Stimulated activated CD8-positive, alpha-beta memory T cell treated with anti-CD3 and anti-CD28 coated beads, Interleukin-12 subunit alpha, Interleukin-12 subunit beta, amount 100 ng/mL, for 24 hours (primary cell): ENCODE data around the gene MAGI1.
"Not testable (repeated sequence)": the region's sequence is repeated elsewhere in the genome, so short reads cannot be mapped to it uniquely, and the experiment has no call there.

Source experiments
- DNase-seq: peaks from one replicate; pipeline ENCODE4 v3.0.0-alpha.2; 2020; ENCODE audit errors: extremely low read depth

The MAGI1 gene

GRCh38 chr3:65752636-65753035, 286.1 kb downstream of the MAGI1 start:
- no peak for DNase-seq

GRCh38 chr3:65751123-65751700, 287.5 kb downstream of the MAGI1 start:
- DNase-seq: no peak

GRCh38 chr3:65749066-65749465, 289.7 kb downstream of the MAGI1 start:
- no peak for DNase-seq

DNA sequence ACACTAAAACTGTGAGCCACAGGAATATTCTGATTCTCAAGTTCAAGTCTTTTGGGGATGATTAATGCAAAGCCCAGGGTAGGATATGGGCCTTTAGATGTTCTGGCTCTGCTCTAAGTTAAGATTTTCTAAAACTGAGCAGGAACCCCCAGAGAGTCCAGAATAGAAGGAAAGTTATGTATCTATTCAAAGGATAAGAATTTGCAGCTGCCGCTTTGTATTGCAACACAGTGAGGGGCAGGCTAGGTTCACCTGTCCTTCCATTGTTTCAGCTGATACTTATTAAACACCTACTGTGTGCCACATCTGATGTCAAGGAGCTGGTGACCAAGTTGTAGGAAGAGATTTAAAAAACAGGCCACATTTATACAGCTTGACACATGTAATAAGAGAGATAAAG, 290.4 kb downstream of the MAGI1 start:
- DNase-seq: no peak

DNA sequence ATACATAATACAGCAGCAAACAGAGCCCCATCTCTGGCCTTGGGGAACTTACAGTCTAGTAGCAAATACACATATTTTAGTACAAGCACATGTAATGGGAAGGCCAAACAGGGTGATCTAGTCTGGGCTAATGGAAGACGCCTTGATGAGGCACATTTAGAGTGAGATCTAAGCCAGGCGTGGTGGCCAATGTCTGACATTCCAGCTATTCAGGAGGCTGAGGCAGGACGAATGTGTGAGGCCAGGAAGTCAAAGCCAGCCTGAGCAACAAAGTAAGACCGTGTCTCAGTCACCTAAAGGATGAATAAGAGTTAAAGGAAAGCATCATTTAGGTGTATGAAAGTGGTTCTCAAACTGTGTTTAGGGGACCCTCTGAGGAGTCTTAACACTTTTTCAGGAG, 291.9 kb downstream of the MAGI1 start:
- DNase-seq: no peak

- no peak for DNase-seq
These were observed 293.4 kb downstream of the MAGI1 start for GRCh38 chr3:65745306-65745705.

GRCh38 chr3:65742914-65743313, 295.8 kb downstream of the MAGI1 start:
- DNase-seq: no peak

- no peak for DNase-seq
These were observed 297.2 kb downstream of the MAGI1 start for GRCh38 chr3:65741540-65741939.

DNA sequence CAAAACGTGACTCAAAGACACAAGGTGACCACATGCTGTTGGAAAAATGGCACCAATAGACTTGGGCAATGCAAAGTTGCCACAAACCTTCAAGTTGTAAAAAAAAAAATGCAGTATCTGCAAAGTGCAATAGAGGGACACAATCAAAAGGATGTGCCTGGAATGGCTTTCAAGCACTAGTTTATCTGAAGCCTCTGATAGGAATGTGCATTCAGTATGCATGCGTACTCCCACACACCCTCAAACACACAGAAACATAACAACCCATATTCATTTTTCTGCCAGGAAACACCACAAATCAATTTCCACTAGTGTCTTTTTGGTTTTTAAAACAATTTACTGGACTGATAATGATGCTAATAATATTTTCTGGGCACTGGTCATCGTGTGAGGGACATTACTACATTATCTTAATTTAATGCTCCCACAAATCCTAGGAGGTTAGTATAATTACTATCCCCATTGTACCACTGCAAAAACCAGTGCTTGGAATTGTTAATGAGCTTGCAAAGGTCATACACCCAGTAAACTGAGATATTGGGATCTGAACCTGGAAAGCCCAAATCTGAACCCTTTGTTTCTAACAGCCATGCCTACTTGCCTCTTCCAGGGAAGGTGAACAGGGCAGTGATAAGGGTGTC, 298.7 kb downstream of the MAGI1 start:
- DNase-seq: no peak

DNA sequence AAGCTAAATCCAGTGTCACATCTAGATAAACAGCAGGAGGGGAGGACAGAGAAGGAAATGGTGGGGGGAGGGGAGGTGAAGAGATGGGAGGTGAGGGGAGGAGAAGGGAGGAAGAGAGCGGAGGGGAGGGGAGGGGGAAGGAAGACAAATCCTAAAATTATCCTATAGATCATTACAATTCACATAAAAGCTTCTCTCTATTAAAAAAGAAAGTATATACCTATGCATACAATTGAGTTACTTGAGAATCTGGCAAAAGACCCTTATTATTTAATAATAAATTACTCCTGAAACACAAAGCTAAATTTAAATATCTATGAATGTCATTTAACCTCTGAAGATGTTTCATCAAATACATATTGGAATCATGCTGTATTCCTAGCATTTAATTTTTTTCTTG, 303.9 kb downstream of the MAGI1 start:
- DNase-seq: no peak

DNA sequence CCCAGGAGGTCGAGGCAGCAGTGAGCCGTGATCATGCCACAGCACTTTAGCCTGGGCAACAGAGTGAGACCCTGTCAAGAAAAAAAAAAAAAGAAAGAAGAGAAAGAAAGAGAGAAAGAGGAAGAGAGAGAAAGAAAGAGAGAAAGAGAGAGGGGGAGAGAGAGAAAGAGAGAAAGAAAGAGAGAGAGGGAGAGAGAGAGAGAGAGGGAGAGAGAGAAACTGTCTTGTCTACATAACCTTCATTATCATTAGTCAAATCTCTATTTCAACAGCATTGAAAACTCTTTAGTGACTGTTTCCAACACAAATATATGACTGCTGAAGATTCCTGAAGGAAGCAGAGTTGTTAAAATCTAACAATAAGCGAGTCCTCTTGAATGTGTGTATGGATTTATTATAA, 304.3 kb downstream of the MAGI1 start:
- no peak for DNase-seq

DNA sequence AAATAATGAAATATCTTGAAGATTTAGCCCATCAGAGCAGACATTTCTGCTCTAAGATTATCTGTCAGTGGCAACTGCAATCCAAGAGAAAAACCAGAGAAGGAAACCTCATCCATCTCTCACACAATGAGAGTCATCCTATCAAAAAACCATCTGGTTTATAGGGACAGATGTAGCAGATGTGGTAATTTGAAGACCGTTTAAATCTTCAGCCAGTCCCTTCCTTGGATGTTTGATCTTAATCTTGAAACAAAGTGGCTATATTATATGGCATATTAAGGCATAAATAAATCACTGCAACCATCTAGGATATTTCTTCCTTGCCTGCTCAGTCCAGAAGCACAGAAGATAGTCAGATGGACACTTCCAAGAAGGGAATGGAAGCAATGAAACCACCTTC, 305.3 kb downstream of the MAGI1 start:
- no peak for DNase-seq

DNA sequence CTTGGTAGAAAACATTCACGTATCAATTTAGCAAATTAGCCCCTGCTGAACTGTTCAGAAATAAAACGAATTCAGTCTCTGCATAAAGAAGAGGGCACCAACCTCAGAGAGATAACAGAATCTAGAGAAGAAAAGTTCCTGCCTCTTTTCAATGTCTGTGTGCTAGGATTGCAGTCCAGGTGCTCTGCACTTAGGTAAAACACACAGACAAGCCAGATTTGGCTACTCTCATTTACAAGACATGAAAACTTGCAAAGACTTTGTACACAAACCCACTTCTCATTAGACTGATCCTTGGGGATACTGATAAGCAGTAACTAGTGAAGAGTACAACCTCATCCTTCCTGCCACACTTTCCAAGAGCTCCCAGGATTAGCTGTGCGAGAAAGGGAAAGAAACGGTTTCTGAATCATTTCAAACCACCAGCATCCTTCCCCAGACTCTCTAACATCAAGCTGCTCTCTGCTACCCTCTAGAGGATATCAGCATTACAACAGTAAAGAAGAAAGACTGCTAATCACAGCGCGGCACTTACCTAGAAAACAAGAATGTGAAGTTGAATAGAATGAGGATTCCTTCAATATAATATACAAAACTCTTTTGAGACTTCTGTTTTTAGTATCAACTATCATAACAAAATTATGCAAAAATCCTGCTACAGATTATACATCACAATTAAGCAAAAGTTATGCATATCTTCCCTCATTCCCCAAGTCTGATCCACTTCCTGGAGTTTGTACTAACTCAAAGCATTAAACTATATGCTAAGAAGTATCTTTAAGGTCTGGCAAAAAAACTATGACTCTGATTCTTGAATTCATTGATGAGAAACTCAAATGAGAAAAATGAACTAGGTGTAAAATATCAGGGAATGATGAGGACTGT, 306.4 kb downstream of the MAGI1 start:
- DNase-seq: no peak

- no peak for DNase-seq
These were observed 308.3 kb downstream of the MAGI1 start for GRCh38 chr3:65730449-65730848.

DNA sequence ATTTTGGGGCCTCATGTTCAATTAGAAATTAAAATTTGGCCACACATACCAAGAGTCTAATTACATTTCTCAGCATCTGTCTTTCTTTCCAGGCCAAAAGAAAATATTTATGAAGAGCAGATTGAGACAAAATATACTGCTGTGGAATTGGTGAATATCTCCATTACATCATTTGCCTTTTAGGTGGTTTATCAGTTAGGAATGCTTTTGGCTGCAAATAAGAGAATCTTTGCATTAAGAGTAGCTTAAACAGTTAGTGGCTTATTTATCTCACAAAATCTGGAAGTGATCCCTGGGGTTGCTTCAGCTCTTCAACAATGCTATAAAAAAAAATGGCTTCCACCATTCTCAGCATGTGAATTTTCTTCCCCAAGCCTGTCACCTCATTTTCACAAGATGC, 308.7 kb downstream of the MAGI1 start:
- DNase-seq: no peak

DNA sequence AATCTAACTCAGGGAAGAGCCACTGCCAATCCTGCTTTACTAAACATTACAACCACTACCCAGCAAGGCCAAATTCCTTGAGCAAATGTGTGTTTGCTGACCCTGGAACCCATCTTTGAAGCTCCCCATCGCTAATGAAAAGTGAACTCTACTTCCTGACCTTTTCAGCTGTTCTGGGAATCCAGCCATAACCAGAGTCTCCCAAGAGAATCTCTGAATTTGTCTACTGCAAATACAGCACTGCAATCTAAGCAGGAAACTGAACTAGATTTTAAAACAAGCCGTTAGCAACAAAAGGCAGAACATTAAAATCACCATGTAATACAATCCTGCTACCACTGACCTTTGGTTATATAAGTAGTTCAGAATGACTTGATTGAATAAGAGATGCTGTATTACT, 309.2 kb downstream of the MAGI1 start:
- DNase-seq: no peak

- DNase-seq: no peak
These were observed 310.6 kb downstream of the MAGI1 start for GRCh38 chr3:65728138-65728537.

- DNase-seq: no peak
These were observed 314.7 kb downstream of the MAGI1 start for GRCh38 chr3:65723985-65724384.

- DNase-seq: no peak
These were observed 315.7 kb downstream of the MAGI1 start for GRCh38 chr3:65723011-65723410.

- no peak for DNase-seq
These were observed 317.6 kb downstream of the MAGI1 start for GRCh38 chr3:65720989-65721737.

GRCh38 chr3:65719639-65720038, 319.1 kb downstream of the MAGI1 start:
- not testable (repeated sequence) for DNase-seq

GRCh38 chr3:65717676-65718346, 320.9 kb downstream of the MAGI1 start:
- no peak for DNase-seq
